ENCODE results near the gene MAP7D3. TPM values are rescaled to one million over a fixed set of nuclear protein-coding genes. Genes with fewer than 3 reads are reported as not detected.

MAP7D3 gene
- total RNA-seq, 1 donor from 2014 or later: 28.6 TPM

- Mint-ChIP-seq H3K36me3 (ENCODE audit: low read depth) (peaks cover 76% of the 10 kb centered on the region), H3K27ac (no peak overlapping the region), H3K4me3 (ENCODE audit: low read depth) (no peak overlapping the region), H3K27me3 (ENCODE audit: low read depth) (no peaks in the 10 kb centered on the region), H3K4me1 (ENCODE audit: low read depth) (peaks cover 21% of the 10 kb centered on the region), H3K9me3 (no peaks in the 10 kb centered on the region)
- intact Hi-C loops (cut with micrococcal nuclease): loop anchor here (2.0 to 5.0 kb wide), 2 partner anchors 22 to 38 kb away; partner anchors contain the start of gene MAP7D3
- DNase-seq (ENCODE audit: low spot score): no peak
These were observed 22.4 kb downstream of the MAP7D3 start for GRCh38 chrX:136228839-136229207.

DNA sequence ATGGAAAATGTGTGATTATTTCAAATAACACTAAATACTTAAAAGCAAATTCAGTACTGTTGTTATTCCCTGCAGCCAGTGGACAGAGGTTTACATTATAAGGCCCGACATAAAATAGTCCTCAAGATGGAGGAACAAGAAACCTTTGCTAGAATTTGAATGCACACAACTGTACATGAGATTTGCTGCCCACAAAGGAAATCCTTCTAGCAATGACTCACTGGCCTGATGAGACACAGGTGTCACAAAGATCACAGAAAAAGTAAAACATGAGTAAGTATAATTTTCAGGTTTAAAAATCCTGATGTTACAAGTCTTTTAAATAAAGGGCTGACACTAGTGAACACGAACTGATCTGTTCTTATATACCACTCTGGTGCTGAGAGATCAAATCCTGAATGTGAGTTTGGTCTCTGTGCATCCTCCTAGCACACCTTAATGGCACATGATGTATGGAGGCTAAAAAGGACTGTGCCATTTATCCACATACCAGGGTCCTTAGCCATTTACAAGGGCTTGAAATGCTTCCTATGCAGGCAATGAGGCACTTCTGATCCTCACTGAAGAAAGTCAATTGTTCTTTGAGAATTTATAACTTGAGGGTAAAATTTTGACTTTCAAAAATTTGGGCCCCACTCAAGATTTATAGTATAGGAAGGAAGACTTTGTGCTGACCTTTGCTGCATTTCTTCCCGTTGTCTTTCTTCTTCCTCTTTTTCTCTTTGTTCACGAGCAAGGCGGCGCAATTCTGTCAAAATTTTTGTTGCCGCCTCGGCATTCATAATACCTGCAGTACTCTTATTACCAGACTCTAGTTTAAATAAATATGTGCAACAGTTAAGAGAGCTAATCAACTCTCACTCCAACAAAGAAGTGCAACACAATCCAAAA lies 23.0 kb downstream of the MAP7D3 start:
- H3K4me1 Mint-ChIP-seq (ENCODE audit: low read depth): peaks cover 21% of the 10 kb centered on the region
- no peaks in the 10 kb centered on the region for H3K27me3 Mint-ChIP-seq (ENCODE audit: low read depth)
- H3K9me3 Mint-ChIP-seq: no peaks in the 10 kb centered on the region
- H3K27ac Mint-ChIP-seq: no peak overlapping the region
- no peak overlapping the region for H3K4me3 Mint-ChIP-seq (ENCODE audit: low read depth)
- H3K36me3 Mint-ChIP-seq (ENCODE audit: low read depth): peaks cover 77% of the 10 kb centered on the region
- no peak for DNase-seq (ENCODE audit: low spot score)
- intact Hi-C loops (cut with micrococcal nuclease): loop anchor here (2.0 to 5.0 kb wide), 2 partner anchors 23 to 39 kb away; partner anchors contain the start of gene MAP7D3

DNA sequence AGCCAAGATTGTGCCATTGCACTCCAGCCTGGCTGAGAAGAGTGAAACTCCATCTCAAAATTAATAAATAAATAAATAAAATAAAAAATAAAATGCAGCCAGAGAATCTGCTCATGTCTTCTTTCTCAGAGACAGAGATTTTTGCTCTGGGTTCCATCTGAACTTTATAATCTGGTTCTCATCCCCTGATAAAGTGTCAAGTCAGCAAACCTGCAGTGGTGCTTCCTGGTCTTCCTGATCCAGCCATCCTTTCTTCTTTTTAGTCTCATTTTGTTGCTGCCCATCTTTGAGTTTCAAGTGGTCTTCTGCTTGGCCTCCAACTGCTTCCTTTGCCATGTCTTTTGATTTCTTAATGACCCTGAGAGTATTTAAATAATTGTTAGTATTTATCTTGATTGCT lies 24.1 kb downstream of the MAP7D3 start:
- H3K4me3 Mint-ChIP-seq (ENCODE audit: low read depth): no peak overlapping the region
- intact Hi-C loops (cut with micrococcal nuclease): loop anchor here (5.0 kb wide), 1 partner anchor 40 kb away; no protein-coding TSS in a partner anchor
- no peak for DNase-seq (ENCODE audit: low spot score)
- no peaks in the 10 kb centered on the region for H3K27me3 Mint-ChIP-seq (ENCODE audit: low read depth)
- H3K4me1 Mint-ChIP-seq (ENCODE audit: low read depth): peaks cover 21% of the 10 kb centered on the region
- H3K9me3 Mint-ChIP-seq: no peaks in the 10 kb centered on the region
- H3K36me3 Mint-ChIP-seq (ENCODE audit: low read depth): peaks cover 79% of the 10 kb centered on the region
- no peak overlapping the region for H3K27ac Mint-ChIP-seq

DNA sequence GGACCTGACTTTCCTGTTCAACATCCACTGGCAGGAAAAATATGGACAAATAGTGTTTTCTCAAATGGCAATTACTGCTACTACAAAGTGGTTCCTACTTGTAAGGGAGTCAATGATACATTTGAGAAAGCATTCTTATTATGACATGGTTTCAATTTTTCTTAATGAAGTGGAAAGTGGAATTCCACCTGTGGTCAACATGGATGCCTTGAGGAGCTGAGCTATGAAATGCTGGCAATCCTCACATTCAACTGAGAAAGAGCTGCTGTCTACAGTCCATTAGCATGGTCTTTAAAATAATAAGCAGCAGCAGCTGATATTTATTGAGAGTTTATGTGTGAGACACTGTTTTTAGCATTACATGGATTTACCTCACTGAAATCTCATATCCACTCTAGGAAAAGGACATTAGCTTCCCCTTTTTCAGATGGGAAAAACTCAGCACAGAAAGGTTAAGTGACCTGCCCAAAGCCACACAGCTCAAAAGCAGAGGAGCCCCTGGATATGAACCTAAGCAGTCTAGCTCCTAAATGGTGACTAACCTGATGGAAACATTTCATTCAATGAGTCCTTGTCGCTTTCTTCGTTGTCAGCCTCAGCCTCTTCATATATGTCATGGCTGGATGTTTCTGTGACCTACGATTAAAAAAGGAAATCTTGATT lies 29.2 kb downstream of the MAP7D3 start:
- H3K27me3 Mint-ChIP-seq (ENCODE audit: low read depth): no peaks in the 10 kb centered on the region
- intact Hi-C loops (cut with micrococcal nuclease): no loop called here
- no peak overlapping the region for H3K27ac Mint-ChIP-seq
- peaks cover 16% of the 10 kb centered on the region for H3K4me1 Mint-ChIP-seq (ENCODE audit: low read depth)
- peaks cover 69% of the 10 kb centered on the region for H3K36me3 Mint-ChIP-seq (ENCODE audit: low read depth)
- no peak for DNase-seq (ENCODE audit: low spot score)
- H3K4me3 Mint-ChIP-seq (ENCODE audit: low read depth): no peak overlapping the region
- no peaks in the 10 kb centered on the region for H3K9me3 Mint-ChIP-seq

DNA sequence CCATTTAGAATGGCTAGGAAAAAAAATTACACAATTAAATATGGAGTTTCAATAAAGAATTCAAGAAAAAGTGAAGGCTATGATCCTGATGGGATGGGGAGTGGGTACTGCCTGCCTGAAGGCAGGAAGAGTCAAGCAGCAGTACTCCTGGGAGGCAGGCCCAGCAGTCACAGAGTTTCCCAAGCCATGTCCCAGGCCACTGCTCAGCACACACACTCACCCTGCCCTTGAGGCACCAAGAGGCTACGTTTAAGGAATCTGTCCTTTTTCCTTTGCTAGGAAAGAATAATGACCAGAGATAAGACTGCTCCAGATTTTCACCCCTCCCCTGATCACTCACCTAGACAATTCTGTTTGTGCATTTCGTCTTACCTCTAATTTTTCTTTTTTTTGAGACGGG lies 30.2 kb downstream of the MAP7D3 start:
- Mint-ChIP-seq H3K27me3 (ENCODE audit: low read depth) (no peaks in the 10 kb centered on the region), H3K27ac (peak overlapping the region; percentile 22), H3K9me3 (no peaks in the 10 kb centered on the region), H3K36me3 (ENCODE audit: low read depth) (peaks cover 60% of the 10 kb centered on the region), H3K4me1 (ENCODE audit: low read depth) (peaks cover 16% of the 10 kb centered on the region), H3K4me3 (ENCODE audit: low read depth) (no peak overlapping the region)
- intact Hi-C loops (cut with micrococcal nuclease): no loop called here
- DNase-seq (ENCODE audit: low spot score): no peak

GRCh38 chrX:136220540-136220939 lies 30.7 kb downstream of the MAP7D3 start:
- H3K27ac Mint-ChIP-seq: peak overlapping the region; percentile 22
- DNase-seq (ENCODE audit: low spot score): no peak
- intact Hi-C loops (cut with micrococcal nuclease): no loop called here
- no peaks in the 10 kb centered on the region for H3K9me3 Mint-ChIP-seq
- H3K4me1 Mint-ChIP-seq (ENCODE audit: low read depth): peaks cover 16% of the 10 kb centered on the region
- H3K27me3 Mint-ChIP-seq (ENCODE audit: low read depth): no peaks in the 10 kb centered on the region
- no peak overlapping the region for H3K4me3 Mint-ChIP-seq (ENCODE audit: low read depth)
- H3K36me3 Mint-ChIP-seq (ENCODE audit: low read depth): peaks cover 60% of the 10 kb centered on the region

DNA sequence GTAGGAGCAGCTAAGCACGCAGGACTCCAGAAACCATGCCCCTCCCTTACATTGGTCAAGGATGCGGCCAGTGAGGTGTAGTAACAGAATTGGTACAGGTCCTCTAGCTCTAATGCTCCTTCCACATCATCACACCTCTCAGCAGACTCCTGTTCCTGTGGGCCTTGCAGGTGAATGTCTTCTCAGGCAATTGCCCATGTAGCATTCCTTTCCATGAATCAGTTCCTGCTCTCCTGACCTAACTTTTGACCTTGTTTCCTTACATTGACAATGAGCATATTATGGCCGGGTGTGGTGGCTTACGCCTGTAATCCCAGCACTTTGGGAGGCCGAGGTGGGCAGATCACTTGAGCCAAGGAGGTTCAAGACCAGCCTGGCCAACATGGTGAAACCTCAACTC lies 31.3 kb downstream of the MAP7D3 start:
- no peak overlapping the region for H3K4me3 Mint-ChIP-seq (ENCODE audit: low read depth)
- peaks cover 55% of the 10 kb centered on the region for H3K36me3 Mint-ChIP-seq (ENCODE audit: low read depth)
- intact Hi-C loops (cut with micrococcal nuclease): no loop called here
- no peaks in the 10 kb centered on the region for H3K27me3 Mint-ChIP-seq (ENCODE audit: low read depth)
- no peaks in the 10 kb centered on the region for H3K9me3 Mint-ChIP-seq
- no peak overlapping the region for H3K27ac Mint-ChIP-seq
- DNase-seq (ENCODE audit: low spot score): no peak
- peaks cover 16% of the 10 kb centered on the region for H3K4me1 Mint-ChIP-seq (ENCODE audit: low read depth)

- intact Hi-C loops (cut with micrococcal nuclease): no loop called here
- Mint-ChIP-seq H3K4me1 (ENCODE audit: low read depth) (peaks cover 12% of the 10 kb centered on the region), H3K9me3 (no peaks in the 10 kb centered on the region), H3K36me3 (ENCODE audit: low read depth) (peaks cover 32% of the 10 kb centered on the region), H3K27ac (peak overlapping the region; percentile 12), H3K4me3 (ENCODE audit: low read depth) (no peak overlapping the region), H3K27me3 (ENCODE audit: low read depth) (no peaks in the 10 kb centered on the region)
- no peak for DNase-seq (ENCODE audit: low spot score)
These were observed 35.6 kb downstream of the MAP7D3 start for GRCh38 chrX:136215559-136215958.

DNA sequence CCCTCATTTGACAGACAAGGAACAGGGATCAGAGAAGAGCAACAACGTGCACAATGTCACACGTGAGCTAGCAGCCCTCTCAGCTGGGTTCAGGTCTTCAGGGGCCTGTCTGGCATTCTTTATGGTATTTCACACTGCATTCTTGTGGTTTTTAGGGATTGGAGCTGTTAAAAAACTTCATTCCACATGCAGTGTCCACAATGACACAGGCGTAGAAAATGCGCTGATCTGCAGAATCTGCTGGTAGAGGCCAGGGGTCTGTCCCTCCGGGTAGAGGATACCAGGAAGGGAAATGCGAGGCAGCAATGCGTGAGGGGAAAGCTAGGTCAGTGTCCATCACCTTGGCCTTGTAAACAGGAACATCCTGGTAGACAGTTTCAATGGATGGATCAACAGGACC lies 36.6 kb downstream of the MAP7D3 start:
- no peak for DNase-seq (ENCODE audit: low spot score)
- H3K27ac Mint-ChIP-seq: no peak overlapping the region
- peaks cover 30% of the 10 kb centered on the region for H3K36me3 Mint-ChIP-seq (ENCODE audit: low read depth)
- no peak overlapping the region for H3K4me3 Mint-ChIP-seq (ENCODE audit: low read depth)
- H3K4me1 Mint-ChIP-seq (ENCODE audit: low read depth): peaks cover 8% of the 10 kb centered on the region
- intact Hi-C loops (cut with micrococcal nuclease): no loop called here
- H3K9me3 Mint-ChIP-seq: no peaks in the 10 kb centered on the region
- H3K27me3 Mint-ChIP-seq (ENCODE audit: low read depth): no peaks in the 10 kb centered on the region

- H3K36me3 Mint-ChIP-seq (ENCODE audit: low read depth): peaks cover 20% of the 10 kb centered on the region
- intact Hi-C loops (cut with micrococcal nuclease): no loop called here
- DNase-seq (ENCODE audit: low spot score): no peak
- H3K4me1 Mint-ChIP-seq (ENCODE audit: low read depth): no peaks in the 10 kb centered on the region
- no peak overlapping the region for H3K27ac Mint-ChIP-seq
- H3K9me3 Mint-ChIP-seq: no peaks in the 10 kb centered on the region
- no peak overlapping the region for H3K4me3 Mint-ChIP-seq (ENCODE audit: low read depth)
- no peaks in the 10 kb centered on the region for H3K27me3 Mint-ChIP-seq (ENCODE audit: low read depth)
These were observed 38.6 kb downstream of the MAP7D3 start for GRCh38 chrX:136212557-136213111.

- H3K4me1 Mint-ChIP-seq (ENCODE audit: low read depth): no peaks in the 10 kb centered on the region
- H3K4me3 Mint-ChIP-seq (ENCODE audit: low read depth): no peak overlapping the region
- no peak for DNase-seq (ENCODE audit: low spot score)
- H3K27me3 Mint-ChIP-seq (ENCODE audit: low read depth): no peaks in the 10 kb centered on the region
- no peaks in the 10 kb centered on the region for H3K9me3 Mint-ChIP-seq
- intact Hi-C loops (cut with micrococcal nuclease): no loop called here
- H3K27ac Mint-ChIP-seq: no peak overlapping the region
- peaks cover 20% of the 10 kb centered on the region for H3K36me3 Mint-ChIP-seq (ENCODE audit: low read depth)
These were observed 39.2 kb downstream of the MAP7D3 start for GRCh38 chrX:136211766-136212556.

DNA sequence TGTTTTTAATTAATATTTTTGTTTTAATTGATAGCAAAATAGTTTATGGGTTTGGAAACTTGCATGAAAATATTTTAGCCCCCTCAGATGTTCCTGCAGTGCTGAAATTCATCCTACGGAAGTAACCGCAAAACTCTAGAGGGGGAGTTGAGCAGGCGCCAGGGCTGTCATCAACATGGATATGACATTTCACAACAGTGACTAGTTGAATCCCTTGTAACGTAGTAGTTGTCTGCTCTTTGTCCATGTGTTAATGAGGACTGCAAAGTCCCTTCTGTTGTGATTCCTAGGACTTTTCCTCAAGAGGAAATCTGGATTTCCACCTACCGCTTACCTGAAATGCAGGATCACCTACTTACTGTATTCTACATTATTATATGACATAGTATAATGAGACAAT lies 40.4 kb downstream of the MAP7D3 start:
- intact Hi-C loops (cut with micrococcal nuclease): no loop called here
- Mint-ChIP-seq H3K4me3 (ENCODE audit: low read depth) (no peak overlapping the region), H3K36me3 (ENCODE audit: low read depth) (peaks cover 19% of the 10 kb centered on the region), H3K27me3 (ENCODE audit: low read depth) (no peaks in the 10 kb centered on the region), H3K9me3 (no peaks in the 10 kb centered on the region), H3K4me1 (ENCODE audit: low read depth) (peaks cover 3% of the 10 kb centered on the region), H3K27ac (no peak overlapping the region)
- DNase-seq (ENCODE audit: low spot score): no peak

Data from activated T-helper 2 cell treated with anti-CD3 and anti-CD28 coated beads, Interferon-gamma antibody, Interleukin-2, Interleukin-4, amounts not matched to agents 10 μg/mL and 5 μg/mL and 100 μg/mL, durations not matched to agents 14 hours and 24 hours and 36 hours (primary cell).